MM.1S (cell line): ENCODE results near the gene ROBO3.
A peak's percentile ranks its signal among the peaks of the same experiment; 100 is the strongest.

Experiments
- DNase-seq: peaks from one replicate; pipeline ENCODE4 v3.0.0-alpha.2; 2015
- H2AFZ ChIP-seq: fragments of 300-600 bp; sonication (generic); 2 replicates; pipeline ENCODE4 v1.6.0; 2016; ENCODE audit warnings: antibody characterized with exemption, low read length
- H3F3A ChIP-seq: fragments of 300-600 bp; sonication (generic); 2 replicates; pipeline ENCODE4 v1.6.1; 2016; ENCODE audit warnings: mild to moderate bottlenecking, antibody characterized with exemption, low read length, moderate library complexity, mixed read lengths; ENCODE audit not compliant: insufficient read depth
- H3K27ac ChIP-seq: fragments of 300-600 bp; sonication (generic); 2 replicates; pipeline ENCODE4 v1.5.1; 2016; ENCODE audit warnings: mild to moderate bottlenecking, low read length
- H3K27me3 ChIP-seq: fragments of 300-600 bp; sonication (generic); replicated peaks from 2 replicates; pipeline ENCODE4 v1.6.0; 2016; ENCODE audit warnings: low read length; ENCODE audit not compliant: insufficient read depth
- H3K36me3 ChIP-seq: fragments of 300-600 bp; sonication (generic); replicated peaks from 2 replicates; pipeline ENCODE4 v1.6.1; 2016; ENCODE audit warnings: mild to moderate bottlenecking, low read length, mixed read lengths; ENCODE audit not compliant: insufficient read depth
- H3K4me1 ChIP-seq: fragments of 300-600 bp; sonication (generic); 2 replicates; pipeline ENCODE4 v1.6.1; 2016; ENCODE audit warnings: low read length, mixed read lengths
- H3K4me2 ChIP-seq: fragments of 300-600 bp; sonication (generic); 2 replicates; pipeline ENCODE4 v1.6.0; 2016; ENCODE audit warnings: low read depth, low read length
- H3K4me3 ChIP-seq: fragments of 300-600 bp; sonication (generic); 2 replicates; pipeline ENCODE4 v1.5.1; 2016; ENCODE audit warnings: low read length, mixed read lengths
- H3K79me2 ChIP-seq: fragments of 300-600 bp; sonication (generic); 2 replicates; pipeline ENCODE4 v1.6.1; 2016; ENCODE audit warnings: mixed run types, low read length, mixed read lengths
- H3K9ac ChIP-seq: fragments of 300-600 bp; sonication (generic); 2 replicates; pipeline ENCODE4 v1.6.1; 2016; ENCODE audit warnings: low read length, mixed read lengths
- H3K9me2 ChIP-seq: fragments of 300-600 bp; sonication (generic); replicated peaks from 2 replicates; pipeline ENCODE4 v1.6.1; 2016; ENCODE audit warnings: mild to moderate bottlenecking, low read length, mixed read lengths; ENCODE audit not compliant: insufficient read depth
- H3K9me3 ChIP-seq: fragments of 300-600 bp; sonication (generic); replicated peaks from 2 replicates; pipeline ENCODE4 v1.6.1; 2016; ENCODE audit warnings: mild to moderate bottlenecking, low read length, mixed read lengths; ENCODE audit not compliant: insufficient read depth
- H4K20me1 ChIP-seq: fragments of 300-600 bp; sonication (generic); 2 replicates; pipeline ENCODE4 v1.6.1; 2016; ENCODE audit warnings: mild to moderate bottlenecking, low read length, moderate library complexity, mixed read lengths; ENCODE audit not compliant: insufficient read depth
- EZH2 ChIP-seq: fragments of 300-600 bp; sonication (generic); optimal IDR thresholded peaks from 2 replicates; pipeline ENCODE3; 2017; ENCODE audit warnings: low read depth, mild to moderate bottlenecking, antibody characterized with exemption, low read length, mixed read lengths
- EZH2phosphoT487 ChIP-seq: fragments of 300-600 bp; sonication (generic); IDR thresholded peaks from 2 replicates; pipeline ENCODE4 v1.6.1; 2018; ENCODE audit warnings: antibody characterized with exemption, low read length
- TF ChIP-seq, protein P1 (sequence below): fragments of 300-600 bp; sonication (generic); IDR thresholded peaks from 2 replicates; pipeline ENCODE4 v1.5.1; 2016; ENCODE audit warnings: antibody characterized with exemption, low read length, mixed read lengths

The ROBO3 gene

GRCh38 chr11:124864892-124865180 lies 396 bp upstream of the ROBO3 start:
- H3F3A ChIP-seq: no peaks in the 10 kb centered on the region

DNA sequence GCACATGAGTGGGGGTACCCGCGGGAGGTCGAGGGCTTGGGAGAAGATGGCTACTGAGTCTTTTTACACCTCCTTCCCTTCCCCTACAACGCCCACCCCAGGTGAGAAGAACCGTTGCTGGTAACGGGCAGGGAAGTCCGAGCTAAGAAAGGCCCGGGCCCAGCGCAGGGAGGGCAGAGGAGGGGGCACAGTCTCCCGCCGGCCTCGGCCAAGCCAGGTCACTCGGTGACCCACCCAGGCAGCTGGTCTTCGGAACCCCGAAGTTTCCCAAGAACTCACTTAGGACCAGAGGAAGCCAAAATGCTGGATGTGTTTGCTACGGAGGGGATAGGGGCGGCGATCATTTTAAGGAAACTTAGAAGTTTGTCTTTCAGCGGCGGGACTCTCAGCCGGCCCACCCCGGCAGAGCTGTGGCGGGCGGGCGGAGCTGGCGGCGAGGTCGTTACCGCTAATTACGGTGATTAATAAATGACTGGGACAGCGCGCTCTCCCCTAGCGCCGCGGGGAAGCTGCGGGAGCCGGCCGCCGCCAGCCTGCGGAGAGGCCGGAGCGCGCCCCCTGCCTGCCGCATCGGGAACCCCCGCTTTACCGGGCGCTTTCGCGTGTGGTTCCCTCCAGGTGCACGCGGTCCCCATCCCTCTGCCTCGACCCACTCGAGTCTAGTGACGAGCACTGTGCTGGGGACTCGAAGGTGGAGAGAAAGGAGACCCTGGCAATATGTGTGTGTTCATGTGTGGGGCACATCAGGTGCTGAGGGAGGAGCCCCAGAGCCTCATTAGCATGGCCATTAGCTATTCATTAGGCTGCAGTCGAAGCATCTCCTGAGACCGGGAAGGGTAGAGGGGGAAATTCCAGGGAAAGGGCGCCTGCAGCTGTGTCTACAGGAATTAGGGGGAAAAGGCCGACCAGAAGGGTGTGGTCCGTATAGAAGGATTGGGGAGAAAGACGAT lies 945 bp downstream of the ROBO3 start:
- H3K4me2 ChIP-seq: peak overlapping the region; percentile 49
- peaks cover 77% of the 10 kb centered on the region for H3K27me3 ChIP-seq
- no peaks in the 10 kb centered on the region for H3K4me1 ChIP-seq
- H3K9me3 ChIP-seq: no peaks in the 10 kb centered on the region
- no peaks in the 10 kb centered on the region for H3K79me2 ChIP-seq
- H3K9ac ChIP-seq: no peak overlapping the region
- no peaks in the 10 kb centered on the region for H3F3A ChIP-seq
- TF ChIP-seq, protein P1, sequence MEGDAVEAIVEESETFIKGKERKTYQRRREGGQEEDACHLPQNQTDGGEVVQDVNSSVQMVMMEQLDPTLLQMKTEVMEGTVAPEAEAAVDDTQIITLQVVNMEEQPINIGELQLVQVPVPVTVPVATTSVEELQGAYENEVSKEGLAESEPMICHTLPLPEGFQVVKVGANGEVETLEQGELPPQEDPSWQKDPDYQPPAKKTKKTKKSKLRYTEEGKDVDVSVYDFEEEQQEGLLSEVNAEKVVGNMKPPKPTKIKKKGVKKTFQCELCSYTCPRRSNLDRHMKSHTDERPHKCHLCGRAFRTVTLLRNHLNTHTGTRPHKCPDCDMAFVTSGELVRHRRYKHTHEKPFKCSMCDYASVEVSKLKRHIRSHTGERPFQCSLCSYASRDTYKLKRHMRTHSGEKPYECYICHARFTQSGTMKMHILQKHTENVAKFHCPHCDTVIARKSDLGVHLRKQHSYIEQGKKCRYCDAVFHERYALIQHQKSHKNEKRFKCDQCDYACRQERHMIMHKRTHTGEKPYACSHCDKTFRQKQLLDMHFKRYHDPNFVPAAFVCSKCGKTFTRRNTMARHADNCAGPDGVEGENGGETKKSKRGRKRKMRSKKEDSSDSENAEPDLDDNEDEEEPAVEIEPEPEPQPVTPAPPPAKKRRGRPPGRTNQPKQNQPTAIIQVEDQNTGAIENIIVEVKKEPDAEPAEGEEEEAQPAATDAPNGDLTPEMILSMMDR: peak; percentile 55
- TF ChIP-seq EZH2: no peak
- H2AFZ ChIP-seq: 0 out of 2 replicates have a peak overlapping the region, but pooled peaks have one; percentile 19
- H3K4me3 ChIP-seq: no peak overlapping the region; the same call in 1 of the 2 replicates
- H3K36me3 ChIP-seq: no peaks in the 10 kb centered on the region
- no peak overlapping the region for H3K27ac ChIP-seq
- H4K20me1 ChIP-seq: no peaks in the 10 kb centered on the region
- DNase-seq: peak; percentile 15
- H3K9me2 ChIP-seq: no peaks in the 10 kb centered on the region

More at GRCh38 chr11:124864892-124865180, 396 bp upstream of the ROBO3 start:
- H3K79me2 ChIP-seq: no peaks in the 10 kb centered on the region
- peaks cover 63% of the 10 kb centered on the region for H3K27me3 ChIP-seq
- no peak overlapping the region for H3K4me2 ChIP-seq
- H3K4me3 ChIP-seq: no peak overlapping the region
- no peaks in the 10 kb centered on the region for H3K4me1 ChIP-seq
- H3K9me3 ChIP-seq: no peaks in the 10 kb centered on the region
- no peak overlapping the region for H2AFZ ChIP-seq
- H3K36me3 ChIP-seq: no peaks in the 10 kb centered on the region
- no peak for DNase-seq
- no peak overlapping the region for H3K9ac ChIP-seq
- H3K9me2 ChIP-seq: no peaks in the 10 kb centered on the region
- no peaks in the 10 kb centered on the region for H4K20me1 ChIP-seq
- H3K27ac ChIP-seq: no peak overlapping the region
- TF ChIP-seq, protein P1: no peak
- TF ChIP-seq EZH2 (no peak), EZH2phosphoT487 (no peak)

DNA sequence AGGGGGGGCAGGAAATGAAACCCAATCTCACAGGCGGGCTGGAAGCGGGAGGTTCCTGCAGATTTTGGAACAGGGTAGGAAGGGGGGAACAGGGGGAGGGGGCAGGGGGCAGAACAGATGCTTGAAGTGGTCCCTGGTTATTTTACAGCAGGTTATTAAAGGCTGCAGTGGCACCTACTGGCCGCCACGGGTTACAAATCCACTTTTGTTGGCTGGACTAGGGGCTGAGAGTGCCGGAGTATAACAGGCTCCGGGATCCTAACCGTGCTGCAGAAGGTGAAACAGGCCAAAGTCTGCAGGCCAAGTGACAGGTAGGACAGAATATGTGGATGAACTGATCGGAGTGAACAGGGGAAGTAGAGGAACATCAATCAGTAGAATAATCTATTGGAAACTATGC lies 2.5 kb downstream of the ROBO3 start:
- Histone ChIP-seq H3K9me2 (no peaks in the 10 kb centered on the region), H3K4me1 (no peaks in the 10 kb centered on the region), H3F3A (no peaks in the 10 kb centered on the region), H3K36me3 (no peaks in the 10 kb centered on the region), H2AFZ (no peak overlapping the region), H3K4me3 (no peak overlapping the region), H3K27ac (no peak overlapping the region), H3K4me2 (no peak overlapping the region), H3K79me2 (no peaks in the 10 kb centered on the region), H4K20me1 (no peaks in the 10 kb centered on the region), H3K9ac (no peak overlapping the region), H3K9me3 (no peaks in the 10 kb centered on the region), H3K27me3 (peaks cover 89% of the 10 kb centered on the region)
- DNase-seq: peak; percentile 22
- TF ChIP-seq EZH2phosphoT487: no peak
- TF ChIP-seq, protein P1: peak; percentile 50
